WTC11 (cell line): ENCODE data around the gene ZRANB1. TPM values are rescaled to one million over a fixed set of nuclear protein-coding genes. Genes with fewer than 3 reads are reported as not detected.

Source experiments
- ATAC-seq: fragments of 200-7000 bp; cut with Tn5 transposase; 2 replicates; pipeline ENCODE4 v1.10.0; 2021; ENCODE audit warnings: mild to moderate bottlenecking, moderate library complexity
- CTCF ChIA-PET: fragments of 300-600 bp; sonication (Branson Sonifier 250); formaldehyde crosslinking; loops from one replicate; lab custom pipeline; 2021; ENCODE audit warnings: antibody characterized with exemption; lab: Charles Lee
- POLR2A ChIA-PET: fragments of 350-600 bp; sonication (Branson Sonifier 250); formaldehyde crosslinking; loops from one replicate; lab custom pipeline; 2021; ENCODE audit warnings: antibody characterized with exemption; lab: Charles Lee
- DNase-seq: peaks from one replicate; pipeline ENCODE4 v3.0.0; 2021; ENCODE audit warnings: low spot score
- H3K27ac Mint-ChIP-seq: 2 replicates; pipeline ENCODE4 v1.8.0; 2021; ENCODE audit warnings: mixed read lengths
- H3K27me3 Mint-ChIP-seq: 2 replicates; pipeline ENCODE4 v1.8.0; 2021; ENCODE audit warnings: low read depth, mild to moderate bottlenecking, moderate library complexity, mixed read lengths
- H3K36me3 Mint-ChIP-seq: 2 replicates; pipeline ENCODE4 v1.8.0; 2021; ENCODE audit warnings: mixed read lengths
- H3K4me1 Mint-ChIP-seq: 2 replicates; pipeline ENCODE4 v1.8.0; 2022; ENCODE audit warnings: mixed read lengths
- H3K4me3 Mint-ChIP-seq: 2 replicates; pipeline ENCODE4 v1.8.0; 2021; ENCODE audit warnings: mild to moderate bottlenecking, moderate library complexity, mixed read lengths
- H3K9me3 Mint-ChIP-seq: 2 replicates; pipeline ENCODE4 v1.8.0; 2021; ENCODE audit warnings: mixed read lengths
- ATF1 ChIP-seq: sonication (generic); formaldehyde crosslinking; IDR thresholded peaks from 2 replicates; pipeline ENCODE4 v1.8.1; 2023; ENCODE audit warnings: mild to moderate bottlenecking, moderate library complexity, missing genetic modification reagents
- ATF6 ChIP-seq: sonication (generic); formaldehyde crosslinking; IDR thresholded peaks from 2 replicates; pipeline ENCODE4 v1.8.1; 2023; ENCODE audit warnings: mild to moderate bottlenecking, missing genetic modification reagents
- EMX1 ChIP-seq: fragments of 250-450 bp; sonication (Bioruptor Pico); IDR thresholded peaks from 2 replicates; pipeline ENCODE4 v1.8.0; 2021; ENCODE audit warnings: mild to moderate bottlenecking
- ESRRA ChIP-seq: sonication (generic); formaldehyde crosslinking; IDR thresholded peaks from 2 replicates; pipeline ENCODE4 v1.8.1; 2022; ENCODE audit warnings: mild to moderate bottlenecking, missing genetic modification reagents, borderline replicate concordance
- FOXP1 ChIP-seq: sonication (generic); formaldehyde crosslinking; IDR thresholded peaks from 2 replicates; pipeline ENCODE4 v1.8.0; 2022; ENCODE audit warnings: missing genetic modification reagents, mild to moderate bottlenecking, moderate library complexity, borderline replicate concordance
- JUN ChIP-seq: sonication (generic); formaldehyde crosslinking; IDR thresholded peaks from 2 replicates; pipeline ENCODE4 v1.8.0; 2023; ENCODE audit warnings: mild to moderate bottlenecking, missing genetic modification reagents
- NR2C2 ChIP-seq: sonication (generic); formaldehyde crosslinking; IDR thresholded peaks from 2 replicates; pipeline ENCODE4 v1.8.0; 2022; ENCODE audit warnings: mild to moderate bottlenecking, missing genetic modification reagents
- SMAD3 ChIP-seq: sonication (generic); formaldehyde crosslinking; IDR thresholded peaks from 2 replicates; pipeline ENCODE4 v1.8.0; 2022; ENCODE audit warnings: missing genetic modification reagents, mild to moderate bottlenecking, borderline replicate concordance
- USF1 ChIP-seq: sonication (generic); formaldehyde crosslinking; IDR thresholded peaks from 2 replicates; pipeline ENCODE4 v1.8.0; 2022; ENCODE audit warnings: mild to moderate bottlenecking, missing genetic modification reagents
- ZNF138 ChIP-seq: sonication (generic); formaldehyde crosslinking; conservative IDR thresholded peaks from 2 replicates; pipeline ENCODE4 v1.8.1; 2022; ENCODE audit warnings: mild to moderate bottlenecking, moderate library complexity, missing genetic modification reagents
- ZNF219 ChIP-seq: sonication (generic); formaldehyde crosslinking; IDR thresholded peaks from 2 replicates; pipeline ENCODE4 v1.8.0; 2023; ENCODE audit warnings: missing genetic modification reagents, mild to moderate bottlenecking, borderline replicate concordance
- ZNF263 ChIP-seq: sonication (generic); formaldehyde crosslinking; IDR thresholded peaks from 2 replicates; pipeline ENCODE4 v1.8.1; 2022; ENCODE audit warnings: low read depth, mild to moderate bottlenecking, moderate library complexity, missing genetic modification reagents
- ZNF281 ChIP-seq: sonication (generic); formaldehyde crosslinking; IDR thresholded peaks from 2 replicates; pipeline ENCODE4 v1.8.0; 2023; ENCODE audit warnings: mild to moderate bottlenecking, missing genetic modification reagents
- ZNF317 ChIP-seq: sonication (generic); formaldehyde crosslinking; IDR thresholded peaks from 2 replicates; pipeline ENCODE4 v1.8.1; 2023; ENCODE audit warnings: low read depth, mild to moderate bottlenecking, moderate library complexity, missing genetic modification reagents, borderline replicate concordance
- ZNF425 ChIP-seq: fragments of 250-450 bp; sonication (Bioruptor Pico); conservative IDR thresholded peaks from 2 replicates; pipeline ENCODE4 v1.9.0; 2021; ENCODE audit warnings: mild to moderate bottlenecking
- ZNF512 ChIP-seq: sonication (generic); formaldehyde crosslinking; IDR thresholded peaks from 2 replicates; pipeline ENCODE4 v1.8.1; 2022; ENCODE audit warnings: missing genetic modification reagents, borderline replicate concordance
- ZNF532 ChIP-seq: fragments of 250-450 bp; sonication (Bioruptor Pico); IDR thresholded peaks from 2 replicates; pipeline ENCODE4 v1.9.0; 2021; ENCODE audit warnings: mild to moderate bottlenecking, borderline replicate concordance
- total RNA-seq: library from RNA; stranded (reverse); gene quantifications from 3 replicates; pipeline ENCODE4 v1.2.3, GENCODE V29; 2021

The ZRANB1 gene
- total RNA-seq, 1 experiment from 2014 or later, result 15.9 TPM

GRCh38 chr10:124998624-124999291 lies 56.8 kb downstream of the ZRANB1 start:
- ChIA-PET POLR2A (no interaction called here), CTCF (interaction anchor here (0.8 to 2.5 kb wide), 2 partner anchors 50 to 62 kb away, joined by 4 to 11 read pairs; no protein-coding TSS in a partner anchor)
- no peak for TF ChIP-seq JUN (CRISPR knock-in tag)
- no peak for TF ChIP-seq ZNF425 (CRISPR knock-in tag)
- no peak for TF ChIP-seq ZNF138
- TF ChIP-seq ZNF317 (CRISPR knock-in tag), result no peak
- no peak for TF ChIP-seq FOXP1
- no peak for TF ChIP-seq ESRRA (CRISPR knock-in tag)
- TF ChIP-seq ATF6 (CRISPR knock-in tag), result no peak
- TF ChIP-seq SMAD3, result no peak
- TF ChIP-seq ZNF532 (CRISPR knock-in tag), result no peak
- no peak for TF ChIP-seq ZNF263 (CRISPR knock-in tag)
- TF ChIP-seq NR2C2, result no peak
- no peak for TF ChIP-seq ZNF281 (CRISPR knock-in tag)
- no peak for TF ChIP-seq EMX1 (CRISPR knock-in tag)
- TF ChIP-seq ATF1 (CRISPR knock-in tag), result no peak
- TF ChIP-seq USF1, result no peak
- TF ChIP-seq ZNF219 (CRISPR knock-in tag), result no peak
- TF ChIP-seq ZNF512 (CRISPR knock-in tag), result no peak
- Mint-ChIP-seq H3K4me1 (no peaks in the 10 kb centered on the region), H3K36me3 (peaks cover 55% of the 10 kb centered on the region), H3K4me3 (no peak overlapping the region), H3K27ac (no peak overlapping the region; the same call in 1 of the 2 replicates), H3K9me3 (no peaks in the 10 kb centered on the region), H3K27me3 (no peaks in the 10 kb centered on the region)
- DNase-seq (peak; percentile 6), ATAC-seq (no peak)
